GM19193 (cell line): Measurements from ENCODE around the gene CDC20B.

ENCODE experiments used
- POLR2A ChIP-seq: IDR thresholded peaks from 4 replicates; pipeline ENCODE4 v1.6.1; 2011; ENCODE audit not compliant: insufficient read depth, insufficient read length; ENCODE audit errors: extremely low read depth

Gene CDC20B

GRCh38 chr5:55172937-55173686, at the start of gene CDC20B:
CDC20B (minus strand) TSS chr5:55173177; CDS start chr5:55173000, 177 bp downstream.
- TF ChIP-seq POLR2A = no peak

- TF ChIP-seq POLR2A = no peak
These were observed 49.4 kb upstream of the CDC20B start for GRCh38 chr5:55222092-55222984.

- TF ChIP-seq POLR2A = no peak
These were observed 47.6 kb upstream of the CDC20B start for GRCh38 chr5:55220433-55221185.

GRCh38 chr5:55219770-55220169, 46.8 kb upstream of the CDC20B start:
- TF ChIP-seq POLR2A = no peak

GRCh38 chr5:55218967-55219366, 46.0 kb upstream of the CDC20B start:
- no peak for TF ChIP-seq POLR2A

GRCh38 chr5:55211184-55211874, 38.4 kb upstream of the CDC20B start:
- TF ChIP-seq POLR2A = no peak

GRCh38 chr5:55205001-55205400, 32.0 kb upstream of the CDC20B start:
- TF ChIP-seq POLR2A = no peak

GRCh38 chr5:55191165-55191564, 18.2 kb upstream of the CDC20B start:
- TF ChIP-seq POLR2A = no peak

GRCh38 chr5:55188656-55189540, 15.9 kb upstream of the CDC20B start:
- TF ChIP-seq POLR2A = no peak

GRCh38 chr5:55187370-55187769, 14.4 kb upstream of the CDC20B start:
- TF ChIP-seq POLR2A = no peak

- no peak for TF ChIP-seq POLR2A
These were observed 7.0 kb upstream of the CDC20B start for GRCh38 chr5:55180016-55180415.

GRCh38 chr5:55177078-55177477, 4.1 kb upstream of the CDC20B start:
- no peak for TF ChIP-seq POLR2A

- no peak for TF ChIP-seq POLR2A
These were observed 3.3 kb upstream of the CDC20B start for GRCh38 chr5:55176176-55176818.

- TF ChIP-seq POLR2A = no peak
These were observed 2.8 kb upstream of the CDC20B start for GRCh38 chr5:55175781-55176175.

- TF ChIP-seq POLR2A = no peak
These were observed 782 bp upstream of the CDC20B start for GRCh38 chr5:55173687-55174230.
